HEK293 (cell line): Measurements from ENCODE around the gene TRAF3IP1.

ENCODE experiments used
- GLI4 ChIP-seq: fragments of 450-650 bp; formaldehyde crosslinking; IDR thresholded peaks from 2 replicates; pipeline ENCODE4 v1.5.1; 2016; ENCODE audit warnings: missing biosample characterization, missing genetic modification characterization
- ZBTB1 ChIP-seq: fragments of 450-650 bp; formaldehyde crosslinking; IDR thresholded peaks from 2 replicates; pipeline ENCODE4 v1.5.1; 2016; ENCODE audit warnings: missing biosample characterization, missing genetic modification characterization
- ZNF423 ChIP-seq: fragments of 450-650 bp; formaldehyde crosslinking; IDR thresholded peaks from 2 replicates; pipeline ENCODE4 v1.5.1; 2016; ENCODE audit warnings: missing biosample characterization, missing genetic modification characterization
- ZSCAN23 ChIP-seq: fragments of 450-650 bp; formaldehyde crosslinking; IDR thresholded peaks from 2 replicates; pipeline ENCODE4 v1.5.1; 2016; ENCODE audit warnings: missing biosample characterization, missing genetic modification characterization
- TF ChIP-seq, protein P1 (sequence below): fragments of 450-650 bp; formaldehyde crosslinking; IDR thresholded peaks from 2 replicates; pipeline ENCODE4 v1.5.1; 2016; ENCODE audit warnings: missing biosample characterization, missing genetic modification characterization
- TF ChIP-seq, protein P2 (sequence below): fragments of 450-650 bp; formaldehyde crosslinking; IDR thresholded peaks from 2 replicates; pipeline ENCODE4 v1.5.1; 2016; ENCODE audit warnings: missing biosample characterization, missing genetic modification characterization, low read depth
- TF ChIP-seq, protein P3 (sequence below): fragments of 450-650 bp; formaldehyde crosslinking; IDR thresholded peaks from 2 replicates; pipeline ENCODE4 v1.5.1; 2016; ENCODE audit warnings: missing biosample characterization, missing genetic modification characterization
- TF ChIP-seq, protein P4 (sequence below): fragments of 450-650 bp; formaldehyde crosslinking; conservative IDR thresholded peaks from 2 replicates; pipeline ENCODE4 v1.5.1; 2016; ENCODE audit warnings: low read depth, missing biosample characterization, missing genetic modification characterization
- TF ChIP-seq, protein P5 (sequence below): fragments of 450-650 bp; formaldehyde crosslinking; IDR thresholded peaks from 2 replicates; pipeline ENCODE4 v1.5.1; 2016; ENCODE audit warnings: missing biosample characterization, missing genetic modification characterization
- TF ChIP-seq, protein P6 (sequence below): fragments of 450-650 bp; formaldehyde crosslinking; optimal IDR thresholded peaks from 2 replicates; pipeline ENCODE3; 2016; ENCODE audit warnings: missing biosample characterization, mild to moderate bottlenecking, missing genetic modification characterization

DNA sequence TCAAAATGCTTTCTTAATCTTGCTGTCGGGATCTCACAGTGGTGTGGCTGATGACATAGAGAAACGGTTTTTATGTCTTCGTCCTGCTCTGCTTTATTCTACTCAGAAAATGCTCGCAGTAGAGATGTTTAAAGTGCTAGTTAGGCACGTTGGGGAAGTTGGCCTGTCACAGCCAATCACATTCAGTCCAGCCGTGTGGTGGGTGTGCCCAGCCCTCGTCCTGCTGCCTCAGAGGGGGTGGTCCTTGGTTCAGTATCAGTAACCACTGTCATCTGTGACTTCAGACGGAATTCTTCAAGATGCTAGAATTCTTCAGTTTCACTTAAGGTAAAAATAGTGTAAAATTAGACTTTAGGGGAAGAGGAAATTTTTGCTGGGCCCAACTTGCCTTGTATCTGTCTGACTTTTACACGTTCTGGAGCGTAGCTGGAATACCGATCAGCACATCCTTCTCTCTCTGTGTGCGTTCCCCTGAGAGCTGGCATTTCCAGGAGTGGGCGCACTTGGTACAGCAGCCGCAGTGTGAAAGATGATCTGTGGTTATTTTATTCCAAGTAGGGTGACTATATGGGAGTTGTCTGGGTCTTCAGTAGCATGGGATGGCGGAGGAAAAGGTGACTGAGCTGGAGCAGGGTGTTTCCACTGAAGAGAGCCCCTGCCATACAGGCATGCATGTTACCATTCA, 18.5 kb downstream of the TRAF3IP1 start:
- TF ChIP-seq, protein P1, sequence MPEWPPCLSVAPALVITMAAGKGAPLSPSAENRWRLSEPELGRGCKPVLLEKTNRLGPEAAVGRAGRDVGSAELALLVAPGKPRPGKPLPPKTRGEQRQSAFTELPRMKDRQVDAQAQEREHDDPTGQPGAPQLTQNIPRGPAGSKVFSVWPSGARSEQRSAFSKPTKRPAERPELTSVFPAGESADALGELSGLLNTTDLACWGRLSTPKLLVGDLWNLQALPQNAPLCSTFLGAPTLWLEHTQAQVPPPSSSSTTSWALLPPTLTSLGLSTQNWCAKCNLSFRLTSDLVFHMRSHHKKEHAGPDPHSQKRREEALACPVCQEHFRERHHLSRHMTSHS (tag by site-specific recombination), result no peak
- TF ChIP-seq GLI4 (tag by site-specific recombination) (no peak), ZBTB1 (tag by site-specific recombination) (no peak), ZNF423 (tag by site-specific recombination) (no peak), ZSCAN23 (no peak)
- TF ChIP-seq, protein P2, sequence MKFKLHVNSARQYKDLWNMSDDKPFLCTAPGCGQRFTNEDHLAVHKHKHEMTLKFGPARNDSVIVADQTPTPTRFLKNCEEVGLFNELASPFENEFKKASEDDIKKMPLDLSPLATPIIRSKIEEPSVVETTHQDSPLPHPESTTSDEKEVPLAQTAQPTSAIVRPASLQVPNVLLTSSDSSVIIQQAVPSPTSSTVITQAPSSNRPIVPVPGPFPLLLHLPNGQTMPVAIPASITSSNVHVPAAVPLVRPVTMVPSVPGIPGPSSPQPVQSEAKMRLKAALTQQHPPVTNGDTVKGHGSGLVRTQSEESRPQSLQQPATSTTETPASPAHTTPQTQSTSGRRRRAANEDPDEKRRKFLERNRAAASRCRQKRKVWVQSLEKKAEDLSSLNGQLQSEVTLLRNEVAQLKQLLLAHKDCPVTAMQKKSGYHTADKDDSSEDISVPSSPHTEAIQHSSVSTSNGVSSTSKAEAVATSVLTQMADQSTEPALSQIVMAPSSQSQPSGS (tag by site-specific recombination), result no peak
- TF ChIP-seq, protein P3, sequence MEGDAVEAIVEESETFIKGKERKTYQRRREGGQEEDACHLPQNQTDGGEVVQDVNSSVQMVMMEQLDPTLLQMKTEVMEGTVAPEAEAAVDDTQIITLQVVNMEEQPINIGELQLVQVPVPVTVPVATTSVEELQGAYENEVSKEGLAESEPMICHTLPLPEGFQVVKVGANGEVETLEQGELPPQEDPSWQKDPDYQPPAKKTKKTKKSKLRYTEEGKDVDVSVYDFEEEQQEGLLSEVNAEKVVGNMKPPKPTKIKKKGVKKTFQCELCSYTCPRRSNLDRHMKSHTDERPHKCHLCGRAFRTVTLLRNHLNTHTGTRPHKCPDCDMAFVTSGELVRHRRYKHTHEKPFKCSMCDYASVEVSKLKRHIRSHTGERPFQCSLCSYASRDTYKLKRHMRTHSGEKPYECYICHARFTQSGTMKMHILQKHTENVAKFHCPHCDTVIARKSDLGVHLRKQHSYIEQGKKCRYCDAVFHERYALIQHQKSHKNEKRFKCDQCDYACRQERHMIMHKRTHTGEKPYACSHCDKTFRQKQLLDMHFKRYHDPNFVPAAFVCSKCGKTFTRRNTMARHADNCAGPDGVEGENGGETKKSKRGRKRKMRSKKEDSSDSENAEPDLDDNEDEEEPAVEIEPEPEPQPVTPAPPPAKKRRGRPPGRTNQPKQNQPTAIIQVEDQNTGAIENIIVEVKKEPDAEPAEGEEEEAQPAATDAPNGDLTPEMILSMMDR (tag by site-specific recombination), result no peak
- TF ChIP-seq, protein P4, sequence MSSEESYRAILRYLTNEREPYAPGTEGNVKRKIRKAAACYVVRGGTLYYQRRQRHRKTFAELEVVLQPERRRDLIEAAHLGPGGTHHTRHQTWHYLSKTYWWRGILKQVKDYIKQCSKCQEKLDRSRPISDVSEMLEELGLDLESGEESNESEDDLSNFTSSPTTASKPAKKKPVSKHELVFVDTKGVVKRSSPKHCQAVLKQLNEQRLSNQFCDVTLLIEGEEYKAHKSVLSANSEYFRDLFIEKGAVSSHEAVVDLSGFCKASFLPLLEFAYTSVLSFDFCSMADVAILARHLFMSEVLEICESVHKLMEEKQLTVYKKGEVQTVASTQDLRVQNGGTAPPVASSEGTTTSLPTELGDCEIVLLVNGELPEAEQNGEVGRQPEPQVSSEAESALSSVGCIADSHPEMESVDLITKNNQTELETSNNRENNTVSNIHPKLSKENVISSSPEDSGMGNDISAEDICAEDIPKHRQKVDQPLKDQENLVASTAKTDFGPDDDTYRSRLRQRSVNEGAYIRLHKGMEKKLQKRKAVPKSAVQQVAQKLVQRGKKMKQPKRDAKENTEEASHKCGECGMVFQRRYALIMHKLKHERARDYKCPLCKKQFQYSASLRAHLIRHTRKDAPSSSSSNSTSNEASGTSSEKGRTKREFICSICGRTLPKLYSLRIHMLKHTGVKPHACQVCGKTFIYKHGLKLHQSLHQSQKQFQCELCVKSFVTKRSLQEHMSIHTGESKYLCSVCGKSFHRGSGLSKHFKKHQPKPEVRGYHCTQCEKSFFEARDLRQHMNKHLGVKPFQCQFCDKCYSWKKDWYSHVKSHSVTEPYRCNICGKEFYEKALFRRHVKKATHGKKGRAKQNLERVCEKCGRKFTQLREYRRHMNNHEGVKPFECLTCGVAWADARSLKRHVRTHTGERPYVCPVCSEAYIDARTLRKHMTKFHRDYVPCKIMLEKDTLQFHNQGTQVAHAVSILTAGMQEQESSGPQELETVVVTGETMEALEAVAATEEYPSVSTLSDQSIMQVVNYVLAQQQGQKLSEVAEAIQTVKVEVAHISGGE, result no peak
- TF ChIP-seq, protein P5, sequence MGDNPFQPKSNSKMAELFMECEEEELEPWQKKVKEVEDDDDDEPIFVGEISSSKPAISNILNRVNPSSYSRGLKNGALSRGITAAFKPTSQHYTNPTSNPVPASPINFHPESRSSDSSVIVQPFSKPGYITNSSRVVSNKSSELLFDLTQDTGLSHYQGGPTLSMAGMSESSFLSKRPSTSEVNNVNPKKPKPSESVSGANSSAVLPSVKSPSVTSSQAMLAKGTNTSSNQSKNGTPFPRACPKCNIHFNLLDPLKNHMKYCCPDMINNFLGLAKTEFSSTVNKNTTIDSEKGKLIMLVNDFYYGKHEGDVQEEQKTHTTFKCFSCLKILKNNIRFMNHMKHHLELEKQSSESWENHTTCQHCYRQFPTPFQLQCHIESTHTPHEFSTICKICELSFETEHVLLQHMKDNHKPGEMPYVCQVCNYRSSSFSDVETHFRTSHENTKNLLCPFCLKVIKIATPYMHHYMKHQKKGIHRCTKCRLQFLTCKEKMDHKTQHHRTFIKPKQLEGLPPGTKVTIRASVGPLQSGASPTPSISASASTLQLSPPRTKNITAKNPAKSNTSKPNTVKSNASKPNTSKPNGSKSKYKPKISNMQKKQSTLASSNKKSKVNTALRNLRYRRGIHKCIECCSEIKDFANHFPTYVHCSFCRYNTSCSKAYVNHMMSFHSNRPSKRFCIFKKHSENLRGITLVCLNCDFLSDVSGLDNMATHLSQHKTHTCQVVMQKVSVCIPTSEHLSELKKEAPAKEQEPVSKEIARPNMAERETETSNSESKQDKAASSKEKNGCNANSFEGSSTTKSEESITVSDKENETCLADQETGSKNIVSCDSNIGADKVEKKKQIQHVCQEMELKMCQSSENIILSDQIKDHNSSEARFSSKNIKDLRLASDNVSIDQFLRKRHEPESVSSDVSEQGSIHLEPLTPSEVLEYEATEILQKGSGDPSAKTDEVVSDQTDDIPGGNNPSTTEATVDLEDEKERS, result no peak
- TF ChIP-seq, protein P6, sequence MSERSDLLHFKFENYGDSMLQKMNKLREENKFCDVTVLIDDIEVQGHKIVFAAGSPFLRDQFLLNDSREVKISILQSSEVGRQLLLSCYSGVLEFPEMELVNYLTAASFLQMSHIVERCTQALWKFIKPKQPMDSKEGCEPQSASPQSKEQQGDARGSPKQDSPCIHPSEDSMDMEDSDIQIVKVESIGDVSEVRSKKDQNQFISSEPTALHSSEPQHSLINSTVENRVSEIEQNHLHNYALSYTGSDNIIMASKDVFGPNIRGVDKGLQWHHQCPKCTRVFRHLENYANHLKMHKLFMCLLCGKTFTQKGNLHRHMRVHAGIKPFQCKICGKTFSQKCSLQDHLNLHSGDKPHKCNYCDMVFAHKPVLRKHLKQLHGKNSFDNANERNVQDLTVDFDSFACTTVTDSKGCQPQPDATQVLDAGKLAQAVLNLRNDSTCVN, result no peak
